NCI-H510A (cell line): ENCODE measurements around the gene CASKIN1.

Experiments
- DNase-seq: peaks from one replicate; lab custom pipeline; 2025; lab: John Stamatoyannopoulos, UW

CASKIN1 gene

DNA sequence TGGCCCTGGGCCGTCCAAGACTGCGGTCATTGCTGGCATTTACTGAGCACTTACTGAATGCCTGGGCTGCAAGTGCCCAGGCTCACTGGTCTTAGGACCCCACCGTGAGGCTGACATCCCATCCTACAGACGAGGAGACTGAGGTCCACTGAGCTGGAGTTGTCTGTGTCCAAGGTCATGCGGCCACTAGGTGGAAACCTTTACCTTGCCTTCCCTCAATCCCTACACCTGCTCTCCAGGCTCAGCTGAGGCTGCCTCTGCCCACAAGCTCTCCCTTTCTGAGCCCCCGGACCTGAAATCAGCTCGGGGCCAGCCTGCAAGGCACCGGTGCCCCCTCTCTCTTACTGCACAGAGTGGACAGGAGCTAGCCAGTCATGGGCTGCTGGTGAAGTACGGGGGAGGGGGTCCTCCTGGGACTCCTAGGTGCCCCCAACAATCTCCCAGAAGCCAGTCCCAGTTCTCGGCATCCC is 1.5 kb downstream of the CASKIN1 start:
- no peak for DNase-seq

DNA sequence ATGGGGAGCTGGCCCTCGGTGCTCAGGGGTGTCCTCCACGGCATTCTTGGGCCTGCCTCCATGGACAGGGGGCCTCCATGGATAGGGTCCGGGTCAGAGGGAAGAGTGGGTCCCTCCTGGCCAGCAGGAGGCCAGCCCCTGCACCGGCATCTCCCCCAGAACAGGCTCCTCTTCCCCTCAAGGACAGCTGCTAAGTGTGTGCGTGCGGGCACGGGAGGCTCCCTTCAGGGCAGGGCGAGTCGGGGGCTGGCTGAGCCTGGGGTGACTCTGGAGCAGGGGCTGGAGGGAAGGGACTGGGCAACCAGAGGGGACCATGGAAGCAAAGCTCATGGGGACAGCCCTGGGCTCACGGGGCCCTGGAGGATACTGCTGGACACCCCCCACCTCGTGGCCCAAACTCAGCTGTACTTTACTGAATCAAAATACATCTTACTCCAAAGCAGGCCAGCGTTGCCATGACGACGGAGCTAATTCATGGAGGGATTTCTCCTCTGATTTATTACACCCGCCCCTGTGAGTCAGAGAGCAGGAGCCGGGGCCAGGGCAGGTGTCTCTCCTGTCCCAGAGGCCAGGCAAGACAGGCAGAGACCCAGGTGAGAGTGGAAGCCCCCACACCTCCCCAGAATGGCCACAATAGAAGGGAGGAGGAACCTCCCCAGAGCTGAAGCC is 2.1 kb downstream of the CASKIN1 start:
- DNase-seq: no peak

DNA sequence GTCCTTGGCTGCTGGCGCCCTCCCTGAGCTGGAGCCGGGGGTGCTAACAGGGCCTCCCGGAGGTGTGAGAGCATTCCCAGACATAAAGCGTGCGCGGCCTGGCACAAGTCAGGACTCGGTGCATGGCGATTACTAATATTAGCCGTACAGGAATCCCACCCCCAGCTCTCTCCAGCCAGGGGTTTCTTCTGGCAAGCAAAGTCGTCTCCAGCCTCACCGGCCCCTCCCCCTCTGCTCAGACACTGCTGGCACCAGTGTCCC is 5.0 kb downstream of the CASKIN1 start:
- DNase-seq: no peak

DNA sequence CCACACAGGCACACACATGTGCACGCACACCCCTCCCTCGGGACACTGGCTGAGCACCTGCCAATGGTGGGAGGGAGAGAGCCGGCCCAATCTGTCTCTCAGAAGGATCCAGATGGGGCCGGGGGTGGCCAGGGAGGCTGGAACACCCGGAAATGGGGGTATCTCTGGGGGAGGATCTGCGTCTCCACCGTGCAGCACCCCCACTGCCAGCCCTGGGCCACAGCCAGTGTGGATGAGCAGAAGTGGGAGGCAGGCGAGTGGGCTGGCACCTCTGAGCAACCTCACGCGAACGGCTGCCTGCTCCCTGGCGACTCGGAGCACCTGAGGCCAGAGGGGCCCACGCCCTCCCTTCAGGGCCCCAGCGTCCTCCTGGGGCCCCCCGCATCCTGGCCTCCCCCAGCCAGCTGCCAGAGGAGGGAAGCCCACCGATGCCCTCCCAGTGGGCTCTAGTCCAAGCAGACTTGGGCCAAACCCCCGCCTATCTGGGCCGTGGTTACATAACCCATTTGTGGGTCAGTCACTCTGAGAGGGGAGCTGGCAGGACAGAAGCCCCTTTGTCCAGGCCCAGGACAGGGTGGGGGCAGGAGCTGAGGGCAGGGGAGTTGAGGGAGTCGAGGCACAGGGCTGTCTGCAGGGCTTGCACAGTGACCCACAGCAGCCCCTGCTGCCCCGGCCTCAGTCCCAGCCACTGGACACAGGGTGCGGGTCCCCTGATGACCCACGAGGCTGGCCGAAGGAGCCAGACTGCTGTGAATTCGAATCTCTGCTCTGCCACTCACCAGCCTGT is 5.6 kb downstream of the CASKIN1 start:
- DNase-seq: no peak

DNA sequence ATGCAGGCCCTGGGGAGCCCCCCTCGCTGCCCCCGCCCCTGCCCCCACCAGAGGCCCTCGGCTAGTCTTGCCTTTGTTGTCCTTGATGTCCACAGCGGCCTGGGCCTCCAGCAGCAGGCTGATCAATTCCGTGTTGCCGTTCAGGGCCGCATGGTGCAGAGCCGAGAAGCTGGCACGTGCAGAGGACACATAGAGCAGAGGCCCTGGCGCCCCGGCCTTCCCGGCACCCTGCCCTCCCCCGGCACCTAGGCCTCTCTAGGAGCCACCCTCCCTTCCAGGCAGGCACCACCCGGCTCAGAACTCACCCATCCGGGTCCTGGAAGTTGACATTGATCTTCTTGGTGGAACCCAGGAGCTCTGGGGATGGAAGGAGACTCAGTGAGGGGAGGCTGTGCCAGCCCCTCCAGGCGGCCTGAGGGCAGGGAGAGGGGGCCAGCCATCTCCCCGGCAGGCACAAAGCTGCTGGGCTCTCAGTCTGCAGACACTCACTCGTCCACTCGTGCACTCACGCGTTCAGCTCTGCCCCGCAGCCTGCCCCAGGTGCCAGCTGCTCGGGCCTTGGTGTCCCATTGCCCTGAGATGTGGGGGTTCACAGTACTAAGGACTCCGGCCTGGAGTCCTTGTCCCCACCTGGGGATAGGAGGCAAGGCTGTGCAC is 6.3 kb downstream of the CASKIN1 start:
- no peak for DNase-seq

DNA sequence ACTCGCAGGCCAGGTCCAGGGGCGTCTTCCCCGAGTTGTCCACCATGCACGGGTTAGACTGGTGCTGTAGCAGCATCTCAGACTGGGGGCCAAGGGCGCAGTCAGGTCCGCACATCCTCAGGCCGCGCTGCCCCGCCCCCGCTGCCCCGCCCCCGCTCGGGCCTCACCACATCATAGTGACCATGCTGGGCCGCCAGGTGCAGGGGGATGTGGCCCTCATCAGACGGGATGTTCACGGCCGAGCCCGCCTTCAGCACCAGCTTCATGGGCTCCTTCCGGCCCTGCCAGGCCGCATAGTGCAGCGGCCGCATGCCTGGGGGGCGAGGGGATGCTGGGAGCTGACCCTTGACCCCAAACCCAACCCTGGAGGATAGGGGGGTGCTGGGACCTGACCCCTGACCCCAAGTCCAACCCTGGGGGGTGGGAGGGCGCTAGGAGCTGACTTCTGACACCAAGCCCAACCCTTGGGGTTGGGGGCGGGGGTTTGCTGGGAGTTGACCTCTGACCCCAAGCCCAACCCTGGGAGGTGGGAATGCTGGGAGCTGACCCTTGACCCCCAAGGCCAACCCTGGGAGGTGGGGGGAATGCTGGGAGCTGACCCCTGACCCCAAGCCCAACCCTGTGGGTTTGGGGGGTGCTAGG is 7.0 kb downstream of the CASKIN1 start:
- no peak for DNase-seq

DNA sequence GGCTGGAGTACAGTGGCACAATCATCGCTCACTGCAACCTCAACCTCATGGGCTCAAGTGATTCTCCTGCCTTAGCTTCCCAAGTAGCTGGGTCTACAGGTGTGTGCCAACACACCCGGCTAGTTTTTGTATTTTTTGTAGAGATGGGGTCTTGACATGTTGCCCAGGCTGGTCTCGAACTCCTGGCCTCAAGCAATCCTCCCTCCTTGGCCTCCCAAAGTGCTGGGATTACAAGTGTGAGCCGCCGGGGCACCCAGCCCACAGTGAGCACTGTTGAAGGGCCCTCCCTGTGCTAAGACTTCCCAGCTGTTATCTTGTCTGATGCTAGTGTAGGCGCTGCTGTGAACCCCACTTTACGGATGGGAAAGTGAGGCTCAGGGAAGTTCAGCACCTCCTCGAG is 8.0 kb downstream of the CASKIN1 start:
- no peak for DNase-seq

DNA sequence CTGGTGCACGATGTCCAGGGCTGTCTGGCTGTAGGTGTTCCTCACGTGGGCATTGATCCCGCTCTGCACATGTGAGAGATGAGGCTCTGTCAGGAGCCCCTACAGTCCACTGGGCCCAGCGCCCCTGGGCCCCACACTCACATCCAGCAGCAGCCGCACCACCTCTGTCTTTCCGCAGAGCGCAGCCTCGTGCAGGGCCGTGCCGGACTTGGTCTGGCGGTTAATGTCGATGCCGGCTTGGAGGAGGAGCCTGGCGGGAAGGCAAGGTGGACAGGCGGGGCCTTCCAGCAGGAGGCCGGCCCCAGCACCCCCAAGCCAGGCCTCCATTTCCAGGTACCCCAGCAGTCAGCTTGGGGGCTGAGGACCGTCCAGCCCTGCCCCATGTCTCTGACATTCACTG is 9.2 kb downstream of the CASKIN1 start:
- DNase-seq: no peak

DNA sequence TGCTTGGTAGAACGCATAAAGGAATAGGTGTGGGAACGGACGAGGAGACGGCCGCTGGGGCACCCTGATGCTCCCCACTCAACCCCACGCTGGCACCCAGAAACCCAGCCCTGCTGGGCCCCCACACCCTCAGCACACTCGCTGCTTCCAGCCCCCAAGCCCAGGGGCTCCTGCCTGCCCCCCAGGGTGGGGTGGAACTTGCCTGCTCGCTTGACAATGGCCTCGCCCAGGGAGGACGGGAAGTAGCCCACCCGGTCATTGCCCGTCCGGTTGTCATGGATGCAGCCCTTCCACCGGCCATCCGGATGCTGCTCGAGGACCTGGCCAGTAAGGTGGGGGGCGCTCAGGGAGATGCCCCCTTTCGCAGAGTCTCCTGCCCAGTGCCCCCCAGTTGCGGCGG is 9.9 kb downstream of the CASKIN1 start:
- no peak for DNase-seq

DNA sequence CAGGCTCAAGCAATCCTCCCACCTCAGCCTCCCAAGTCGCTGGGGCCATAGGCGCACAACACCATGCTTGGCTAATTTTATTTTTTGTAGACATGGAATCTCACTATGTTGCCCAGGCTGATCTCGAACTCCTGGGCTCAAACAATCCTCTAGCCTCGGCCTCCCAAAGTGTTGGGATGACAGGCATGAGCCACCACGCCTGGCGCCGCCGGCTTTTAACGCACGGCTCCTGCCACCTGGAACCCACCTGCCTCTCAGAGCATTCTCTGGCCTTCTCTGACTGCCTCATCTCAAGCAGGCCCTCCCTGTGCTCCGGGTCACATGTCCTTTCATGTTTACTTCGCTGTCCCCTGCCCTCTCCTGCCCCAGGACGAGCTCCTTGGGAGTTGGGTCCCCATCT is 10.3 kb downstream of the CASKIN1 start:
- no peak for DNase-seq

DNA sequence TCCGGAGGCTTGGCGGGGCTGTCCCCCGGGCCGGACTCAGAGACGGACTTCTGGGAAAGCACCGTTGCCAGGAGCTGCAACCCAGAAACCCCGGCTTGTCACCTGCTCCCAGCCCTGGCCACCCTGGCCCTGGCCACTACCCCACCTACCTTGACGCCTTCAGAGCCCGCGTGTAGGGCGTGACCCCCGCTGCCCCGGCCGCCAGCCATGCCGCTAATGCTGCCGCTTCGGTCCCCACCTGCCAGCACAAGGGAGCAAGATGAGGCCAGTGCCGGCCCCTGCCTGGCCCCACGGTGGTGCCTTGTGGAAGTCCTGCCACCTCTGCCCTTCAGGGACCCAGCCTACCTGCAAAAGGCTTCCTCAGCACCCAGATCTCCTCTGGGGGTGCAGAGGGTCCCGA is 11.4 kb downstream of the CASKIN1 start:
- no peak for DNase-seq

DNA sequence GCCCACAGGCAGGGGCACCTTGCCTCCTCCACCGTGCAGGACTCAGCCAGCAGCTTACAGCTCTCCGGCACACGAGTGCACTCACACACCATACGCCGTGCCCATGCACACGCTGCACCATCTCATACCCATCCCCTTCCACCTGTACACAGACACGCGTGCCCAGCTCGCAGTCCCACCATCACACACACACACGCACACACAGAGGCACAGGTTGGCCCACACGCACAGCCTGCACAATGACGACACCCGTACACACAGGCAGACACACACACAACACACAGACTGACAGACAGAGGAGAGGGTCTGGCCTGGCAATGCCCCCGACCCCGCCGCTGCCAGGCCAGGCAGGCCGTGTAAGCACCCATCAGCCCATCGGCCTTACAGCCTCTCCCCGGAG is 12.1 kb downstream of the CASKIN1 start:
- no peak for DNase-seq

DNA sequence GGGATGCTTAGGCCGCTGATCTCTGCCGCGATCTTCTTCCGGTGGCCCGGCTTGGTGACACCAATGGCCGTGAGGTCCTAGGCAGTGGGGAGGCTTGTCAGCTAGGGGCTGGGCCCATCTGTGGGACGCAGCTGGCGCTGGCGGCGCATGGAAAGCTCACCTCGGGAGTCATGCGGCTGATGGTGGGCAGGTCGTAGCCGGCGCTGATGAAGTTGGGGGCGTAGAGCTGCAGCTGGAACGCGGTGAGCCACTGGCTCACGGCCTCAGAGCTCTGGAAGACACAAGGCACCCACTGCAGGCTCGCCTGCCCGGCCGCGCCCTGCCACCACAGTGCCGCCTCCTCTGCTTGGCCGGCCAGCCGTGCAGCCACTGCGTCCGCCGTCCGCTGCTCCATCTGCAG is 12.7 kb downstream of the CASKIN1 start:
- DNase-seq: no peak

DNA sequence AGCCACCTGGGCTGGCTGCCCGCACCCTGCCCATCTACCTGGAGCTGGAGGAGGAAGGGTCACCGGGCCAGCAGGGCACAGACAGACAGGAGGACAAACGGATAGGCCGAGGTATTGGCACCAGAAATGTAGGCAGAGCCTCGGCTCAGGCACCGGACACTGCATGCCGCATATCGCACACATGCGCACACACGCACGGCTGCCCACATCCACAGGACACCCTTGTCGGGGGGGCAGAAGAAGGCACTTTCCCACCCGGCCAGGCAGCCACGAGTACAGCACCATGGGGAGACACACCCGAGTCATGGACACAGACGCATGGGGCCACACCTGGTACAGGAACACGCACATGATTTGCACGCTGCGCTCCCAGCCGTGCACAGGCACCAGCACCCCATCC is 14.5 kb downstream of the CASKIN1 start:
- no peak for DNase-seq

DNA sequence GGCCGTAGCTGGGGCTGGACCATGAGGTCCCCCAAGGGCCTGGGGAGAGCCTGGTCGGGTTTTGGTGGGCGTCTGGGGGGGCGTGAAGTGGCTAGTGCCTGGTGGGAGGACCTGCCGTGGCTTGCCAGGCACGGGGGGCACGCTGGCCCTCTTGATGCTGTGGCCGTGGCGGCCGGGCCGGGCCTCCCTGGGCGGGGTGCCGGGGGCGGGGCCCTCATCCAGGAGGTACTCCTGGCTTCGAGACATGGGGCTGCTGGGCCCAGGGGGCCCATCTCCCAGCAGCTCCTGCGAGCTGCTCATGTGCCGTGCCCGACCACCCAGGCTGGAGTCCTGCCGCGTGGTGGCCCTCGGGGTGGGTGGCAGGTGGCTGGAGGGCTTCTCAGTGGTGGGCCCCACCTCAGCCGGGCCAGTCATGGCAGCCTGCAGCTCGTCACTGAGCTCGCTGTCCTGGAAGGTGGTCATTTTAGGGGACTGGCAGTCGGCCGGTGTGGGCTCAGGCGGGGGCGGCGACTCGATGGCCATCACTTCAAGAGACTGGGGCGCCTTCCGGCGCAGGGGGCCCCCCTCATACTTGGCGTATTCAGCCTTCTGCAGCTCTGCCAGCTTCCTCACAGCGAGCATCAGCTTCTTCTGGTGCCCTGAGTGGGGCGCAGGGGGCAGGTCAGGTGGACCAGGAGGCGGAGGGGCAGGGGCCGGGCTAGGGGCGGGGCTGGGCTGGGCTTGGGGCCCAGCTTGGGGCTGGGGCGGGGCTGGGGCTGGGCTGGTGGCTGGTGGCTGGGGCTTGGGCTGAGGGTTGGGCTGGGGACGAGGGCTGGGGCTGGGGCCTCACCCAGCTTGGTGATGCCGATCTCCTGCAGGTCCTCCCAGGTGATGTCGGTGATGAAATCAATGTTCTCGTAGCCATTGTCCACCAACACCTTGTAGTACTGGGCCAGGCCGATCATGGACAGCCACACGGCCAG is 15.2 kb downstream of the CASKIN1 start:
- no peak for DNase-seq

DNA sequence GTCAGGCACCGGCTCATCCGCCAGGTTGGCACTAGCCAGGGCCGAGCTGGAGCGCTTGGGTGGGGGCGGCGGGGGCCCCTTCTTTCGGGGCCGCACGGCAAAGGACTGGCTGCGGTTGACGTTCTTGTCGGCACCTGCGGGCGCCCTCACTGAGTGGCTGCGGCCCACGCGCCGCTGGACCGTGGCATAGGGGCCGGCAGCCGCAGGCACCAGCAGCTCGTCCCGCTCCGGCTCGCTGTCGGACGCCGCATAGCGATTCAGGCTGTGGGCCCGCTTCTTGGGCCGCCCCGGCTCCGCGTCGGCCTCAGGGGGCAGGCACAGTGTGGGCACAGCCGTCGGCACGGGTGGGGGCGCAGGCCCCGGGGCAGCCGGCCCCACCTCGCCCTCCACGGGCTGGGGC is 15.9 kb downstream of the CASKIN1 start:
- DNase-seq: no peak

DNA sequence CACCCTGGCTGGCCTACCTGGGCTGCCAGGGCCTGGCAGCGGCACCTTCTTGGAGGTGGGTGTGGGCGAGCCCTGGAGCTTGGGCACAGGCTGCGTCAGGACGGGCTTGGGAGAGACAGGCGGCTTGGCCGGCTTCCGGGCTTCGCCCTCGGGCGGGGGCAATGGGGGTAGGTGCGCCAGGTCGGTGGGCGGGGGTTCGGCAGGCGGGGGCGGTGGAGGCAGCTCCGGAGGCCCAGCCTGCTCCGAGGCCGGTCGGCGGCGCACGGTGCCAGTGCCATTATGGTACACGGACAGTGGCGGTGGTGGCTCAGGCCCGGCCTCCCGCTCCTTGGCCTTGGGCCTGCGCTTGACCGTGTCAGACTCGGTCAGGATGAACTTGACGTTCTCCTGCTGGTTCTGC is 16.8 kb downstream of the CASKIN1 start:
- no peak for DNase-seq

DNA sequence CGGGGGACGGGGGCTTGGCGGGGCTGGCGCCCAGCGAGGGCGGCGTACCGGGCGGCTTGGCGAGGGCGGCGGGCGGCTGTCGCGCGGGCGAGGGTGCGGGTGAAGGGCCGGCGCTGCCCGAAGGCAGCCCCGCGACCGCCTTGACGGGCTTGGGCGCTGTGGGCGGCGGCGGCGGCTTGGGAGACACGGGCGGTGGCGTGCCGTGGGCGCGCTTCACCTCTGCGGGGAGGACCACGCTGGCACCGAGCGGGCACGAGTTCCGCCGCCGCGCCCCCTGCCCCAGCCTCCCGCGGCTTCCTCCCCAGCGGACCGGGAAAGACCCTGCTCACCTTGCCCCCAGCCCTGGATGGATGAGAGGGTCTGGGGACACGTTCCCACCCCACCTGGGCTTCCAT is 17.3 kb downstream of the CASKIN1 start:
- DNase-seq: no peak

DNA sequence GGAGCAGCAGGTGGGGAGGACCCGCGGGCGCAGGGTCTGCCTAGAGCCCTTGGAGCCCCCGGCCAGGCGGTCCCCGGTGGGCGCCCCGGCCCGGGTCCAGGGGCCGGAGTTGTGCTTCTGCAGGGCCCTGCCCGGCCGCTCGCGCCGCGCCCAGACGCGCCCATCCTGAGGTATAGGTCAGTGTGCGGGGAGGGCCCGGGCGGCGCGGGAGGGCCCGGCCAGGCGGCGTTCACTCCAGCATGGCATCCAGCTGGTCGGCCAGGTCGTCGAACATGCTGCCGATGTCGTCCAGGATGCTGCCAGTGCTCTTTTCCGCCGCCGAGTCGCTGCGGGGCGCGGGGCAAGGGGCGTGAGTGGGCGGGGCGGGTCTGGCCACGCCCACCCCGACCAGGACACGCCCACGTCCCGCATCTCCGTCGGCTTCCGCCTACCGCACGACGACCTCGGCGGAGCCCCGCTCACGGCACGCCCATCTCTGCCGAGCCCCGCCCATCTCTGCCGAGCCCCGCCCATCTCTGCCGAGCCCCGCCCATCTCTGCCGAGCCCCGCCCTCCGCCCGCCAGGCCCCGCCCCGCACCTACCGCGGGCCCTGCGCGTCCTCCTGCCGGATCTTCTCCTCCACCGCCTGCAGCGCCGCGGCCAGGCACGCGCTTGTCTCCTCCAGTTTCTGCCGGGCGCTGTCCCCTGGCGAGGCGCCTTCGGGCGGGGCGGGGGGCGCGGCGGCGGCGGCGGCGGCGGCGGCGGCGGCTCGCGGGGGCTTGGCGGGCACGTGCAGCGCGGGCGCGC is 17.9 kb downstream of the CASKIN1 start:
- DNase-seq: no peak

DNA sequence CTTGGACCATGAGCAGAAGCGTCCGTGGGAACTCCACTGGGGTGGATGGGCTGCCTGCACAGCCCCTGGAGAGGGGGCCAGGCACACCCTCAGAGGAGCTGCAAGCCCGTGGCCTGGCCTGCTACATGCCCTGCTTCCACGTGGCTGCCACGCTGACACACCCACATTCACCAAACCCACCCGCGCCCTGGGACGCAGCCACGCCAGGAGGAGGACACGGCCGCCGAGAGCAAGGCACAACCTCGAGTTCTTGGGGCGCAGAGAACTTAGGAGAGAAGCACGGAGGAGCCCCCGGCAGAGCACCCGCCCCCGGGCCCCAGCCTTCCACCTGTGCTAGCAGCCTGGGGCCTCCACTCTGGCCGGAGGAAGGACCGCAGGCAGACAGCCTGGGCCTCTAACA is 18.8 kb downstream of the CASKIN1 start:
- no peak for DNase-seq

DNA sequence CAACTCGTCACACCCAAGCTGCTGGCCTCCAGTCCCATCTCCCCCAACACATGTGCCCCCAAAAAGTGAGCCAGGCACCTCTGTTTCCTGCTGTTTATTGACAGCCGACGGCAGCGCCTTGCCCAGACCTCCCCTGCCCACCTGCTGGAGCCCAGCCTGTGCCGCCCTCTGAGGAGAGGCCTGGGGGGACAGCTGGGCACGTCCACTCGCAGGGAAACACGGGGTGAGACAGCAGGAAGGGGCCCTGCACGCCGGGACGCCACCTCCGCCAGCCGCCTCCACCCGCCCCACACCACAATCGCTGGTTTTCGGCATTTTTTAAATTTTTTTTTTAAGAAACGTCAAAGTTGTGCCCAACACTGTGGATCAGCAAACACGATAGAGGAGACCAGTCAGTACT is 19.3 kb downstream of the CASKIN1 start:
- DNase-seq: no peak
